UCSD-AML1 (cell line): ENCODE results near the gene WFIKKN1.
A peak's percentile ranks its signal among the peaks of the same experiment; 100 is the strongest.

Experiments
- DNase-seq: peaks from one replicate; lab custom pipeline; 2025; ENCODE audit not compliant: unreplicated experiment; lab: John Stamatoyannopoulos, UW

The WFIKKN1 gene

GRCh38 chr16:630815-631405 lies at the start of gene WFIKKN1:
Gene WFIKKN1, plus strand, starts transcription at chr16:630985. Its CDS starts 269 bp downstream, at chr16:631254.
- no peak for DNase-seq

- DNase-seq, result no peak
These were observed 48.6 kb upstream of the WFIKKN1 start for GRCh38 chr16:582218-582613.

- DNase-seq, result no peak
These were observed 48.0 kb upstream of the WFIKKN1 start for GRCh38 chr16:582614-583331.

- no peak for DNase-seq
These were observed 47.3 kb upstream of the WFIKKN1 start for GRCh38 chr16:583470-583814.

- DNase-seq, result no peak
These were observed 46.8 kb upstream of the WFIKKN1 start for GRCh38 chr16:583815-584591.

- no peak for DNase-seq
These were observed 45.4 kb upstream of the WFIKKN1 start for GRCh38 chr16:585351-585750.

GRCh38 chr16:586047-586644 lies 44.6 kb upstream of the WFIKKN1 start:
- no peak for DNase-seq

- no peak for DNase-seq
These were observed 43.9 kb upstream of the WFIKKN1 start for GRCh38 chr16:586645-587590.

- peak; percentile 56 for DNase-seq
These were observed 42.2 kb upstream of the WFIKKN1 start for GRCh38 chr16:588639-588888.

GRCh38 chr16:588889-589657 lies 41.7 kb upstream of the WFIKKN1 start:
- peak; percentile 97 for DNase-seq

- DNase-seq, result peak; percentile 97
These were observed 41.1 kb upstream of the WFIKKN1 start, which contains the start of gene RAB40C for GRCh38 chr16:589658-590187. Gene RAB40C, plus strand, starts transcription at chr16:590066. Its CDS starts 226 bp downstream, at chr16:590292.

GRCh38 chr16:590188-590814 lies 40.5 kb upstream of the WFIKKN1 start:
- peak; percentile 61 for DNase-seq

- no peak for DNase-seq
These were observed 40.0 kb upstream of the WFIKKN1 start for GRCh38 chr16:590815-591200.

- no peak for DNase-seq
These were observed 39.6 kb upstream of the WFIKKN1 start for GRCh38 chr16:591231-591630.

GRCh38 chr16:591892-592517 lies 38.8 kb upstream of the WFIKKN1 start:
- no peak for DNase-seq

GRCh38 chr16:592518-593306 lies 38.1 kb upstream of the WFIKKN1 start:
- DNase-seq, result peak; percentile 45

- no peak for DNase-seq
These were observed 37.4 kb upstream of the WFIKKN1 start for GRCh38 chr16:593406-593805.

- no peak for DNase-seq
These were observed 37.0 kb upstream of the WFIKKN1 start for GRCh38 chr16:593807-594206.
